Stimulated activated CD8-positive, alpha-beta memory T cell treated with anti-CD3 and anti-CD28 coated beads, Interleukin-2, amount 100 ng/mL, for 48 hours (primary cell): ENCODE data around the gene MRPL14.
"Not testable (repeated sequence)": the region's sequence is repeated elsewhere in the genome, so short reads cannot be mapped to it uniquely, and the experiment has no call there.

Experiments
- DNase-seq, 2 donors: peaks; one replicate each; pipeline ENCODE4 v3.0.0-alpha.2; 2020; ENCODE audit warnings: low read depth in 2 of 2

The MRPL14 gene

DNA sequence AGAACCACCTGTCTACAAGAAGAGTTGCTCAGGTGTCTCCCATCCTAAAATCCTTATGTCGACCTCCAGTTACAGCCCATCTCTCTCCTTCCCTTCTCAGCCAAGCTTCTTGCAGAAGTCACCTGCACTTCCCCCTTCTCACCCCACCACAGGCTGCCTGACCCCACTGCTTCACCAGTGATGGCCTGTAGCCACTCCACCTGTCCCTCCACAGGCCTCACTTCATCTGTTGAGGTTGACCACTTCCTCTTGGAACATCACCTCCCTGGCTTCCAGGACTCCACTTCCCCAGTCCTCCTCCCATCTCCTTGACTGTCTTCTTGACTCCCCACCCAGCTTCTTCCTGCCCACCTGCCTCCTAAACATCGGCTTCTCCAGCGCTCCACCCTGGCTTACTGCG is 25.4 kb downstream of the MRPL14 start:
- no peak for DNase-seq

DNA sequence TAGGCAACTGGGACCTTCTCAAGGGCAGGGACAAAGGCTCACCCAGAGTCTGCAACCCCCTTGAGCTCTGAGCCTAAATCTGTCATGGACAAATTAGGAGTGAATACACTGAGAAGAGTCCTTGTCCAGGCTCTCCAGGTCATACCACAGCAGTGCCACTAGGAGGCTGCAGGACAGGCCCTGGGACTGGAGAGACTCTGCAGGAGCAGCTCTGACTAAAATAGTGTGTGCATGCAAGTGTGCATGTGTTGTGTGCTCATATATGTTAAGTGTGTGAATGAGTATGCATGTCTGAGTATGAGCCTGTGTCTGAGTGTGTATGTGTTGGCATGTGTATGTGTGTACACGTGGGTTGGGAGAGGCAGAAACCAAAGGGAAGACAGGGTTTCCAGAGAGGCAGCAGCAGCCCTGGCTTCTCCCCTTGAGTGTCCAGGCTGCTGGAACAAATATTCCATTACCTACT is 27.1 kb downstream of the MRPL14 start:
- DNase-seq: no peak

GRCh38 chr6:44099192-44099591 is 28.1 kb downstream of the MRPL14 start:
- no peak for DNase-seq

- no peak for DNase-seq
These were observed 29.4 kb downstream of the MRPL14 start for GRCh38 chr6:44097782-44098317.

DNA sequence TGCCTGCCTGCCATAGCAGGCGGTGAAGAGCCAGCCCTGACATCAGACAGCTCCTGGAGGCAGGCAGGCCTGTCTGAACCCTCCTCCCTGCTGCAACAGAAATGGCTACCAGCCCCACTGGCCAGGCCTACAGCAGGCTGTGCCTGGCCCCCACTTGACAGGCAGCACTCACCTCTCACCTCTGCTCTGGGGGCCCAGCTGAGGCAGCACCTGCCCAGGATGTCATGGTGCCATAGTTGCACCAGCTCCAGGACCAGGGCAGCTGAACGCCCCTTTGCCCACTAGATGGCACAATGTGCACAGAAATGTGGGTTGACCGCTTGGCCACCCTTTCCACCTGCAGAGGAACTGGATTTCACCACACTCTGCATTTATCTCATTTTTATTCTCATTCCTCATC is 30.6 kb downstream of the MRPL14 start:
- DNase-seq: peak; percentile 43 to 66

- not testable (repeated sequence) for DNase-seq
These were observed 32.0 kb downstream of the MRPL14 start for GRCh38 chr6:44095243-44095623.

GRCh38 chr6:44094403-44095242 is 32.6 kb downstream of the MRPL14 start:
- DNase-seq: no peak

DNA sequence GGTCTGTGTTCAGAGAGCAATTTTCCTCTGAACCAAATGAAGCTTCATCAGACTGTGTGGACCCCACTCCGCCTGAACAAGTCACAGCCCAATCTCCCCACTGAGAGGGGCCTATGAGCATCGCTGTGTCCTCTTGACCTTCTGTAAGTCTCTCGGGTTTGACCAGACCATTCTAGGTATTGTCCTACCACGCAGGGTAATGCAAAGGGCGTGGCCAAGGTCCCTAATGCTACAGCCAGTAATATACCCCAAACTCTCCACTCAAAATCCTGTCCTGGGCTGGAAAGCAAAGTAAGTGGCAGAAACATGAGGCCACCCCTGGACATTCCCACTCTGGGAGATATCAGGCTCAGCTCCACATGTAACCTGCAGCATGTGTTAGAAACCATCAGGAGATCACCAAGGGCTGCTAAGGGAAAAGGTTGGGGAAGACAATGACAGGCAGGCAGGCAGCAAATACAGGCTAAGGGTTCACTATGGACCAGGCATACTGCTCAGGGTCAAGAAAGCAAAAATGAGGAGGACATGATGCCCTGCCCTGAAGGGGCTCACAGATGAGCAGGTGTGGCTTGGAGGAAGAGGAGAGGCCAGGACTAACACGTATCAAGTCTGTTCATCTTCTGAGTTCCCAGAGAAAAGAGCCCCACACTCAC is 33.4 kb downstream of the MRPL14 start:
- DNase-seq: no peak

DNA sequence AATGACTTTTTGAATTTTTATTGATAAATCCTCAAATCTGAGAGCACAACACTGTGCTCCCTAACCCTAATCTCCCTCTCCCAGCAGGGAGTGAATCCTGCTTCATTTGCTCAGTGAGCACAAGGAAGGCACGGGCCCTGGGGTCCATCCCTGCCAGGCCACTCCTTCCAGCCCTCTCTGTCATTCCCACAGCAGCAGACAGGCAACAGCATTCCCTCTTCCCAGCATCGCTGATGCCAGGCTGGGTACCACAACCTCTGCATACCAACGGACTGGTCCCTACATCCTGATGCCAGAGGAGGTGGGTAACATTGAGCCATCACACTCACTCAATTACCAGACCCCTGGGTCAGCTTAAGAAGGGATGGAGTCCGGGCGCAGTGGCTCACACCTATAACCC is 34.2 kb downstream of the MRPL14 start:
- DNase-seq: no peak

DNA sequence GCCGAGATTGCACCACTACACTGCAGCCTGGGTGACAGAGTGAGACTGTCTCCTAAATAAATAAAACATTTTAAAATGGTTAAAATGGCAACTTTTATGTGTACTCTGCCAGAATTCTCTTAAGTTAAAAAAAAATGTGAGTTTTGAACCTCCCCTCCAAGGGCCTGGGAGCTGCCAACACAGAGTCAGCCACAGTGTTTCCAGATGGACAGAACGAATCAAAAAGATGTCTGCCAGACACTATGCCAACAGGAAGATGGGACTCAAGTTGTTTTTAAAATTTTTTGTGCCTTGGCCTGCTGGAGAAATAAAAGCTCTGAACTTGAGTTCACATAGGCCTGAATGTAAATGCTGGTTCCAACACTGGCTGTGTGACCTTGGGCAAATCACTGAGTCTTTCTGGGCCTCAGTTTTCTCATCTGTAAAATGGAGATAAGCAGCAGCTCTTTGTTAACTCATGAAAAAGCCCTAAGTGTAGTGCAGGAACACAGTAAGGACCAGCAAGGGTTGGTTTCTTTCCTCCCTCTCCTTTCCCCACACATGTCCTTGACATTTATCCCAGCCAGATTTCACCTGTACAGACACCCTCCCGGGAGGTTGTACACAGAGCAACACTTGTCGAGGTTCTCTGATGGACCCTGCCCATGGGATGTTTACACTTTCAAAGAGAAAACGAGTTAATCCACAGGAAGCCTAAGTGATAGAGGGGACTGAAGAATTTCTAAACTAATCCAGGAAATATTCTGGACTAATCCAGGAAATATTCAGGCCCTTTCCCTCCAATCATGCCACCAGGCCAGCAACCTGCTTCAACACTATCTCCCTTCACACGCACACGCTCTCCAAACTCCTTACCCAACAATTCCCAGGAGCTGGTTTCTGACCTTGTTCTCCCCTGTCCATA is 35.0 kb downstream of the MRPL14 start:
- DNase-seq: no peak

DNA sequence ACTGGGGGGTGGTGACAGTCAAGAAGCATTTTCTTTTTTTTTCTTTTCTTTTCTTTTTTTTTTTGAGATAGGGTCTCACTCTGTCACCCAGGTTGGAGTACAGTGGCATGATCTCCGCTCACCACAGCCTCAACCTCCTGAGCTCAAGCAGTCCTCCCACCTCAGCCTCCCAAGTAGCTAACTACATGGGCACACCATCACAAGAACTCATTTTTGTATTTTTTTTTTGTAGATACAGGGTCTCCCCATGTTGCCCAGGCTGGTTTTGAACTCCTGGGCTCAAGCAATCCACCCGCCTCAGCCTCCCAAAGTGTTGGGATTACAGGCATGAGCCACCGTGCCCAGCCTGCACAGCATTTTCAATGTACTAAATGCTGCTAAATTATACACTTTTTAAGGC is 35.9 kb downstream of the MRPL14 start:
- DNase-seq: not testable (repeated sequence)

GRCh38 chr6:44090465-44090864 is 36.8 kb downstream of the MRPL14 start:
- DNase-seq: no peak

- DNase-seq: no peak
These were observed 38.2 kb downstream of the MRPL14 start for GRCh38 chr6:44088827-44089590.

- no peak for DNase-seq
These were observed 39.6 kb downstream of the MRPL14 start for GRCh38 chr6:44087623-44088022.

DNA sequence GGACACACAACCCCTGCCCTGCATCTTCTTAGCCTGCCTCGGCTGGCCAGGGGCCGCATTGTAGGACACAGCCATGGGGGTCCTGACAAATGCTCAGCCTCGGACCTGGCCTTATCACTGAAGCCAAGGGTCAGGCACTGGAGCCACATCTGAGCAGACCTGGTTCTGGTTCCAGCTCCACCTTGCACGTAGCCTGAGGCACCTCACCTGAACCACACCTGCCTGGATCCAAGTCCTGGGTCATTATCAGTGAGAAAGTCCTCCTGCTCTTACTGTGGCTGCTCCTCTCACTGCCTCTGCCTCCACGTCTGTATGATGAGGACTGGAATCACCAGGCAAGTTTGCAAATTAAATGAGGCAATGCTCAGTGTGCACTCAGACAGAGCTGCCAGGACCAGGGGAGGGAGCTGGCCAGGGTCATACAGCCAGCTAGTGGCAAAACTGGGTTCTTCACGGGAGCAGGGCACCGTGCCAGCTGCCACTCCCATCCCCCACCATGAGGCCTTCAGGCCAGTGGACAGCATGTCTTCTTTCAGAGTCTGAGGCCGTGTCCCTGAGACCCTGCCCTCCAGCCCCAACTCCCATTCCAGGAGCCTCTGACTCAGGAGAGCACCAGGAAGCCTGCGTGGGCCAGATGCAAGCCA is 40.2 kb downstream of the MRPL14 start:
- no peak for DNase-seq

DNA sequence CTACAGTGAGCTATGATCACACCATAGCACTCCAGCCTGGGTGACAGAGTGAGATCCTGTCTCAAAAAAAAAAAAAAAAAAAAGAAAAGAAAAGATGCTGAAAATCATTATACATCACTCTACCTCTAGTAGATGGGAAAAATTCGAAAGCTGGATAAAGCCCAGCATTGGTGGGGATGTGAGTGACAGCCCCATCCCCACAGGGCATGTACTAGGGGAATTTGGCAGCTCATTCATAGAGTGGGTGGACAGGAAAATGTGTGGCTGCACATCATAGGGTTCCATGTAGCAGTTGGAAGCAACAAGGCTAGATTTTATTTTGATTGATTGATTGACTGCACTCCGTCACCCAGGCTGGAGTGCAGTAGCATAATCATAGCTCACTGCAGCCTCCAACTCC is 42.0 kb downstream of the MRPL14 start:
- DNase-seq: no peak

DNA sequence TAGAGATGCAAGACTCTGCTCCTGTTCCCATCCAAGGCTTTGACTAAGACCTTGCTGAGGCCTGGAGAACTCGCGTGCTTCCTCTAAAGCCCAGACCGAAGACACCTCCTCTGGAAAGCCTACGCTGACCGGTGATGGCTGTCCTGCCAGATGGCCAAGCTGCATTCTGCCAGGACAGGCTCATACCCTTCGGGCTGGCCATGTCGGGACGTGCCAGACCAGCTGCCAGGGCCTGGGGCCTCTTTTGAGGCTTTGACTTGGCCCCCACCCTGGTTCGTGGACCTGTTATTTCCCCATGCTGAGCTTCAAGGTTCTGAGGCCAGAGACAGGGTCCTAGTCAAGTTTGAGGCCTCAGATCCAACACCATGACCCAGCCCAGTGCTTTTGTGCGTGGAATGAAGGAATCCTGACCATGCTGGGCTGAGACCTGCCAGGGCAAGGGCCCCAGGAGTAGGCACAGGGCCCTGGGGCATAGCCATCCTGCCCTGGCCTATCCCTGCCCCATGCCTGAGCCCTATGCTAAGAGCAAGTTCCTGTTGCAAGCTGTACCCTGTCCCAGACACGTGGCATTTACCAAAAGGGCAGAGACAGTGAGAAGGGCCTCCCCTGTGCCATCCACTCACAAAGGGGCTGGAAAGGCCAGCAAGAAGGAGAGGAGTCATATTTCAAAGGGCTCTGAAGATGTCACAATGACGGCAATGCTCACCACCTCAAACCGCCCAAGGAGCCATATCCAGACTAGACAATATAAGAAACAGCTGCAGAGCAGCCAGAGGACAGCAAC is 42.8 kb downstream of the MRPL14 start:
- no peak for DNase-seq

DNA sequence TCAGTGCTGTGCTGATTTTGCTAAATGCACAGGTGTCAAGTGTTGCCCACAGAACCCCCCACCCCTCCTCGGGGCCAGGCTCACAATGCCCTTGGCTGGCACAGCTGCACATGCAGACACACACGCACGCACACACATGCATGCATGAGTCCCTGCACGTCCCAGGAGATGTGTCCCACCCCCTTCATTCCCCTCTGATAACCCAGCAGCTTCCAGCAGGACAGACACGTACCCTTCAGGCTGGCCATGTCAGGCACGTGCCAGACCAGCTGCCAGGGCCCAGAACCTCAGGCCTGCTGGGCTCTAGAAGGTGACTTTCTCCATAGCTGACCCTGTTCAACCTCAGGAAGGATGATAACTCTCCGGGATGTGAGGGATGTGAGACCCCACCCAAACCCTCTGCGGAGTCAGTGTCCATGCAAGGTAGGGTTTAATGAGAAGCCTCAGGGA is 44.4 kb downstream of the MRPL14 start:
- no peak for DNase-seq

GRCh38 chr6:44081753-44082152 is 45.5 kb downstream of the MRPL14 start:
- DNase-seq: no peak
